BLaER1 treated with 17β-estradiol and CSF1 and Interleukin-3, amounts not matched to agents 10 nM and 100 nM (cell line): Measurements from ENCODE around the gene WWOX.
A peak's percentile ranks its signal among the peaks of the same experiment; 100 is the strongest.

Experiments used
- H3K27ac ChIP-seq, 11 experiments: shearing (Covaris generic); formaldehyde crosslinking; 2 replicates each; pipeline ENCODE4 v1.8.1; 2022
- H3K27me3 ChIP-seq, 11 experiments: shearing (Covaris generic); formaldehyde crosslinking; 2 replicates each; pipeline ENCODE4 v1.8.1; 2022
- H3K36me3 ChIP-seq, 11 experiments: shearing (Covaris generic); formaldehyde crosslinking; 2 replicates each; pipeline ENCODE4 v1.8.1; 2022
- H3K4me1 ChIP-seq, 10 experiments: shearing (Covaris generic); formaldehyde crosslinking; 2 replicates each; pipeline ENCODE4 v1.8.1; 2022
- H3K4me2 ChIP-seq, 11 experiments: shearing (Covaris generic); formaldehyde crosslinking; 2 replicates each; pipeline ENCODE4 v1.8.1; 2022
- H3K4me3 ChIP-seq, 10 experiments: shearing (Covaris generic); formaldehyde crosslinking; 2 replicates each; pipeline ENCODE4 v1.8.1; 2022
- H3K9ac ChIP-seq, 11 experiments: shearing (Covaris generic); formaldehyde crosslinking; 2 replicates each; pipeline ENCODE4 v1.8.1; 2022
- H3K9me3 ChIP-seq, 11 experiments: shearing (Covaris generic); formaldehyde crosslinking; replicated peaks in 1 of 11; 2 replicates each; pipeline ENCODE4 v1.8.1; 2022
- H4K20me1 ChIP-seq, 11 experiments: shearing (Covaris generic); formaldehyde crosslinking; 2 replicates each; pipeline ENCODE4 v1.8.1; 2022
- Cebpa-rat ChIP-seq, 11 experiments: shearing (Covaris generic); IDR thresholded peaks; 2 replicates each; pipeline ENCODE4 v1.8.1; 2022

Gene WWOX

DNA sequence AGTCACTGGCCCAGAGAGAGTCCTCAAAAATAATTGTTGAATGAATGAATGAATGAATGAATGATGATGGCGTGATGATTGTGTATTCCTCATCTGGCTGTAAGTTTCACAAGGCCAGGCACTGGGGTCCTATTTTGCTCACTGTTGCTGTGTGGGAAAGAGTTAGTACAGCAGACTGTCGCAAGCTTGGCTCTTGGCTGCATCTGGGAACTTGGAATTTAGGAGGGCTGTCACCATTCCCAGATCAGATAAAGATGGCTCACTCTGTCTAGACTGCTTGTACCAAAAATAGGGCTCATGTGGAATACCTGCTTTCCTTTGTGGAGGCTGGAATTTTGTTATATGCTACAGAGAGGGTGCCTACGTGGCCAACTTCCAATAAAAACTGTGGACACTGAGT lies 530.6 kb downstream of the WWOX start:
- Histone ChIP-seq H3K27ac (no peak overlapping the region), H4K20me1 (no peaks in the 10 kb centered on the region), H3K36me3 (peaks cover 0 to 9% (median 0%) of the 10 kb centered on the region in 11 experiments; a peak in 1 of 22 replicates), H3K4me3 (no peak overlapping the region), H3K9ac (no peak overlapping the region), H3K27me3 (no peaks in the 10 kb centered on the region), H3K9me3 (peaks cover 13 to 24% (median 20%) of the 10 kb centered on the region in 11 experiments), H3K4me1 (no peaks in the 10 kb centered on the region), H3K4me2 (no peak overlapping the region)
- no peak for TF ChIP-seq Cebpa-rat (IDR thresholded peaks at IDR 0.05)

DNA sequence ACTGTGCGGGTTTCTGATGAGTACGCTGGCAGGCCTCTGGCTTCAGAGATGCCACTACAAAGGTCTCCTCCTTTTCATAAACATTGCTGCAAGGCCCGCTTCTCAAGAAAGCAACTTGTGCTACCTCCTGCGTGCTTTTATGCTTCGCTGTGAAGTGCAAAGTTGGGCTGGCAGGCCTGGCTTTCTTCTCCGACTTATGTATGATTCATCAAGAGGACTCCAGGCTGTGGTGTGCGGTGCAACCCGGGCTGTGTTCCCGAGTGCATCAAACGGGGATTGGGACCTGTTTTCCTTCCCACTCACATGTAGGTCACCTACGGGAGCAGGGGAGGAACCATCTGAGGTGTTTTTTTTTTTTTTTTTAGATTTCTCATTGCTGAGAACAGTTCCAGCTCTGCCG lies 534.1 kb downstream of the WWOX start:
- Histone ChIP-seq H3K4me3 (no peak overlapping the region), H3K27ac (no peak overlapping the region), H4K20me1 (no peaks in the 10 kb centered on the region), H3K4me1 (no peaks in the 10 kb centered on the region), H3K9ac (no peak overlapping the region), H3K4me2 (no peak overlapping the region), H3K27me3 (no peaks in the 10 kb centered on the region), H3K36me3 (peaks cover 0 to 9% (median 0%) of the 10 kb centered on the region in 11 experiments; a peak in 1 of 22 replicates), H3K9me3 (peaks cover 13 to 24% (median 20%) of the 10 kb centered on the region in 11 experiments)
- no peak for TF ChIP-seq Cebpa-rat (IDR thresholded peaks at IDR 0.05)

DNA sequence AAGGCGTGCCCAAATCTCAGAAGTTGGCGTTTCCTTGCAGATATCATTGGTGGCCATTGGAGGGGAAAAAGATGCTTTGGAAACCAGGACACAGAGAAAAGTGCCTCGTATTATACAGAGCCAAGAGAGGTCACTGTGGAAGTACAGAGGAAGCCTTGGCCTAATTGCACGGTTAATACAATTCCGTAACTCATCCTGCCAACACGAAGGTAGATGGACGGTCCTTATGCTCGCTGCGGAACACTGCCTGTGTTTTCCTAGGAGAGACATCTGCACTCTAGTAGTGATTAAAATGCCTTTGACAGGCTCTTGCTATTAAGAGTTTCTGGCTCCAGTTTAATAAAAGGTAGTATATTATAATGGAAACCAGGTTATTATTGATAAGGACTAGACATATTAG lies 536.4 kb downstream of the WWOX start:
- Histone ChIP-seq H4K20me1 (no peaks in the 10 kb centered on the region), H3K9ac (no peak overlapping the region), H3K4me3 (no peak overlapping the region), H3K27ac (no peak overlapping the region), H3K36me3 (no peaks in the 10 kb centered on the region), H3K4me1 (peaks cover 0 to 4% (median 0%) of the 10 kb centered on the region in 10 experiments; a peak in 5 of 20 replicates), H3K9me3 (peaks cover 0 to 8% (median 4%) of the 10 kb centered on the region in 11 experiments; a peak in 13 of 22 replicates), H3K4me2 (no peak overlapping the region), H3K27me3 (no peaks in the 10 kb centered on the region)
- no peak for TF ChIP-seq Cebpa-rat (IDR thresholded peaks at IDR 0.05)

DNA sequence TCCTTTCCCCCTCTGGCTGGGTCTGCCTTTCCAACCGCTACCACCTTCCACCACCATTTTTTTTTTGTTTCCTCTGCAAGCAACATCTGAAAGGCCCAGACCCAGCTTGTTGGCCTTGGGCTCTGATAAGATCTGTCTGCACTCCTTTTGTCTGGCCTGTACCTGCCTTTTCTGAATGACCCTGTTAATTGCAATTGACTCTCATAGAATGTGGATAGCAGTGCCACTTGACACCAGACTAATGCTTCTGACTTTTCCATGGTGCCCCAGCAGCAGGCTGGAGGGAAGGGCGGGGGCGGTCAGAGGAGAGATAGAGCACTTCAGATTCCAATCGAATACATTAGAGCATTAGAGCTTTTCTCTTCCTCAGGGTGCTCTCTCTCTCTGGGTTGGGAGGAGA lies 538.9 kb downstream of the WWOX start:
- no peak overlapping the region for H3K9ac ChIP-seq

DNA sequence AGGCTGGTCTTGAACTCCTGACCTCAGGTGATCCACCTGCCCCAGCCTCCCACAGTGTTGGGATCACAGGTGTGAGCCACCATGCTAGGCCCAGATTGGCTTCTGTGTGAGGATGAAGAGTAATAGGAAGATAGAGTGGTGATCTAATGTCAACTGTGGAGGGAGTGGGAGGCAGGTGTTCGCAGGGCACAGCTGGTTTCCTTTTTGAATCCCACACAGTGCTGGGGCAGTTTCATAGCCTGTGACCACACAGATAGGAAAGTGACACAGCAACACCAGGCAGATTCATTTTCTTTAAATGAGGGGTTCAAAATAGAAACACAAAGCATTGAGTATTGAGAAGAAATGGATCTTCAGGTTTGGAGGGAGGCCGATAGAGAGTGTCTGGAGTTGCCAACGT lies 540.3 kb downstream of the WWOX start:
- Histone ChIP-seq H3K4me2 (0 out of 22 replicates have a peak overlapping the region, but pooled peaks of 1 of the 11 experiments have one; percentile 10), H3K27ac (no peak overlapping the region), H3K4me1 (peaks cover 0 to 4% (median 0%) of the 10 kb centered on the region in 10 experiments; a peak in 5 of 20 replicates), H4K20me1 (no peaks in the 10 kb centered on the region), H3K4me3 (no peak overlapping the region), H3K9ac (no peak overlapping the region), H3K9me3 (no peaks in the 10 kb centered on the region), H3K36me3 (no peaks in the 10 kb centered on the region), H3K27me3 (no peaks in the 10 kb centered on the region)
- TF ChIP-seq Cebpa-rat (IDR thresholded peaks at IDR 0.05) = no peak

More for the DNA sequence above, 538.9 kb downstream of the WWOX start:
- Histone ChIP-seq H3K9me3 (no peaks in the 10 kb centered on the region), H3K4me3 (no peak overlapping the region), H3K4me2 (no peak overlapping the region), H3K36me3 (no peaks in the 10 kb centered on the region), H3K27me3 (no peaks in the 10 kb centered on the region), H4K20me1 (no peaks in the 10 kb centered on the region), H3K4me1 (peaks cover 0 to 4% (median 0%) of the 10 kb centered on the region in 10 experiments; a peak in 5 of 20 replicates), H3K27ac (no peak overlapping the region)
- no peak for TF ChIP-seq Cebpa-rat (IDR thresholded peaks at IDR 0.05)

DNA sequence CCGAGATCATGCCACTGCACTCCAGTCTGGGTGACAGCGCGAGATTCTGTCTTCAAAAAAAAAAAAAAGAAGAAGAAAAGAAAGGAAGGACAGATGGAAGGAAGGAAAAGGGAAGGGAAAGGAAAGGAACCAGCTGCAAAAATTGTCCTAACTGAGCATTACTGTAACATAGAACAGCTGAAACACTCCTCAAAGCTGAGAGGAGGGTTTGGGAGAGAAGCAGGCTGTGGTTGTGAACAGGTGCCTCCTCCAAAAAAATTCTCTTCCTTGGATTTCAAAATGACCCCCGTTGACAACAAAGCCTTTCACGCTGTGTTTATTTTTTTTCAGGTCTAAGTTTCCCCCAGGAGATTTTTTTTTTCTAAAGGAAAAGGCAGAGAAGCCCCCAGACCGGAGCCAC lies 541.4 kb downstream of the WWOX start:
- Histone ChIP-seq H3K4me2 (no peak overlapping the region), H3K4me1 (peaks cover 0 to 4% (median 0%) of the 10 kb centered on the region in 10 experiments; a peak in 5 of 20 replicates), H3K27ac (no peak overlapping the region), H4K20me1 (no peaks in the 10 kb centered on the region), H3K4me3 (no peak overlapping the region), H3K27me3 (no peaks in the 10 kb centered on the region), H3K9me3 (no peaks in the 10 kb centered on the region), H3K36me3 (no peaks in the 10 kb centered on the region), H3K9ac (no peak overlapping the region)
- no peak for TF ChIP-seq Cebpa-rat (IDR thresholded peaks at IDR 0.05)

DNA sequence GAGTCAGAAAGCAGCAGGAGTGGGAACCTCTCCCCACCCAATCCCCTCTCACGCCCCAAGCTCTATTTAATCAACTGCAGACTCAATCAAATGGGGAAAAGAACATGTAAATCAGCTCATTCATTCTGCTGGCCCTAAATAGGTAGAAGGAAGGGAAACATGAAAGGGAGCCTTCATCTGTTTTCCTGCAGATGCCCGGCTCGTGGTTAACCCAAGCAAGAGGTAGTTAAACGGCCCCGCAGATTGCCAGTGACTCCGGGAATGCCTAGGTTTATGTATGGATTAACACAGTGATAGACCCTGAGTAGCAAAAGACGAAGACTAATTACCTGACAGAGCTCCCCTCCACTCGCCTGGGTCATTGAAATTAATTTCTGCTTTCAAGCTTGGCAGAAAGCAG lies 542.0 kb downstream of the WWOX start:
- H3K4me1 ChIP-seq = peaks cover 0 to 4% (median under 1%) of the 10 kb centered on the region in 10 experiments; a peak in 8 of 20 replicates
- H4K20me1 ChIP-seq = no peaks in the 10 kb centered on the region
- no peak overlapping the region for H3K4me2 ChIP-seq
- H3K9me3 ChIP-seq = no peaks in the 10 kb centered on the region
- H3K27me3 ChIP-seq = no peaks in the 10 kb centered on the region
- H3K36me3 ChIP-seq = no peaks in the 10 kb centered on the region
- no peak for TF ChIP-seq Cebpa-rat (IDR thresholded peaks at IDR 0.05)
- no peak overlapping the region for H3K27ac ChIP-seq
- H3K9ac ChIP-seq = no peak overlapping the region
- H3K4me3 ChIP-seq = no peak overlapping the region

DNA sequence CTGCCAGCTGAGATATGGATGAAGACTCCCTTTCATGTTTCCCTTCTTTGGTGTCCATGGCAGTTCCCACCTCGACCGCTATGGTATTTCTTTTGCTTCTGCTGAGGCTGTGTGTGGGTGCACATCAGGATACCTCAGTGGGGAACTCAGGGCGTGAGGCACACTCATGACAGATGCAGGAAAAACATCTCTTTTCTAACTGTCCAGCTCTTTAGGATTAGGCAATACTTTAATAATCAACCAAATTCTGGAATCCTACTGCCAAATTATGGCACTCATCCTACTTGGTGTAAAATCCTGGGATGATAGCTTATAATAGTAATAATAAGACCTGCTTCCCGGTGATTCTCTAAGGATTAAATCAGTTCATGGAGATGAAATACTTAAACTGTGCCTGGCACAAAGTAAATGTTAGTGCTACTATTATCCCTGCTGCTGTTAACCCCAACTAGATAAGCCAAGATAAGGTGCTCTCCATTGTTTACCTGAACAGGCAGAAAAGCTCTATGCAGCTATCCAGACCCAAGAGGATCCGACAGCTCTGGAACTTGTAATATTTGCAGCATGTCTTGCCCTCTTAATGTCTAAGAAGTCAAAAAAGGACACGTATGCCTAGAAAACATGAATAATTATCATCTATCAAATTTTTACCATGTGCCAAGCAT lies 543.3 kb downstream of the WWOX start:
- H3K9ac ChIP-seq = no peak overlapping the region
- no peaks in the 10 kb centered on the region for H4K20me1 ChIP-seq
- H3K4me3 ChIP-seq = no peak overlapping the region
- H3K27me3 ChIP-seq = no peaks in the 10 kb centered on the region
- no peak overlapping the region for H3K4me2 ChIP-seq
- no peaks in the 10 kb centered on the region for H3K9me3 ChIP-seq
- peaks cover 0 to 12% (median 2%) of the 10 kb centered on the region in 10 experiments; a peak in 8 of 20 replicates for H3K4me1 ChIP-seq
- no peaks in the 10 kb centered on the region for H3K36me3 ChIP-seq
- TF ChIP-seq Cebpa-rat (IDR thresholded peaks at IDR 0.05) = no peak
- no peak overlapping the region for H3K27ac ChIP-seq

DNA sequence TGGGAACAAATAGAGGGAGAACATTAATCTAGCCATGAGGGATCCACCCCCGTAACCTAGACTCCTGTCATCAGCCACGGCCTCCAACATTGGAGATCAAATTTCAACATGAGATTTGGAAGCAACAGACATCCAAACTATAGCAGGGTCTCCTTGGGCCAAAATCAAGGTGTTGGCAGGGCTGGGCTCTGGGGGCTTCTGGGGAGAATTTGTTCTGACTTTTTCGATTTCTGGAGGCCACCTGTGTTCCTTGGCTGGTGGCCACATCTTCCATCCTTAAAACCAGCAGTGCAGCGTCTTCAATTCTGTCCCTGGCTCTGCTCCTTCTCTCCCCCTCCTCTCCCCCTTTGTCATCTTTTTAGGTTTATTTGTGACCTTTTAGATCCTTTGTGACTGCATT lies 546.2 kb downstream of the WWOX start:
- TF ChIP-seq Cebpa-rat (IDR thresholded peaks at IDR 0.05) = no peak
- H3K9ac ChIP-seq = no peak overlapping the region
- no peak overlapping the region for H3K4me3 ChIP-seq
- no peaks in the 10 kb centered on the region for H4K20me1 ChIP-seq
- peaks cover 0 to 12% (median 0%) of the 10 kb centered on the region in 10 experiments; a peak in 3 of 20 replicates for H3K4me1 ChIP-seq
- H3K27me3 ChIP-seq = no peaks in the 10 kb centered on the region
- H3K9me3 ChIP-seq = no peaks in the 10 kb centered on the region
- H3K36me3 ChIP-seq = no peaks in the 10 kb centered on the region
- no peak overlapping the region for H3K4me2 ChIP-seq
- no peak overlapping the region for H3K27ac ChIP-seq

DNA sequence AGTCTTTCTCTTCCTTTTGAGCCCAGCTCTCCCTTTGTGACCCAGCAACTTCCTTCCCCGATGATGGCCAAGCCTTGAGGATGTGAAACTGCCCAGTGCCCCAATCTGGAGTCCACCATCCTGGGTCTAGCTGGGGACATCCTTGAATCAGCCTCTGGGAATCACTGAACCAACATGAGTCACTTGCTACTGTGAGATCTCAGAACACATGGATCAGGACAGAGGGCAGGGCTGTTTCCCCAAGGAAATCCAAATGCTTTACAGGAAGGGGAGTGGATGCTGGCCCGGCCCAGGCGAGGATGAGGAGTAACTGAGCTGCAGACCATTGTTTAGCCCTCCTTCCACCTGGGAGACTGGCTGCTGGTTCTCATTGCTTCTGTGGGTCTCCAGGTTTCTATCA lies 547.6 kb downstream of the WWOX start:
- H3K9ac ChIP-seq = no peak overlapping the region
- no peak overlapping the region for H3K27ac ChIP-seq
- no peaks in the 10 kb centered on the region for H3K9me3 ChIP-seq
- H3K4me2 ChIP-seq = peak overlapping the region in 2 of 11 experiments; percentile 25 to 44; a peak in 4 of 22 replicates
- no peaks in the 10 kb centered on the region for H4K20me1 ChIP-seq
- peaks cover 0 to 12% (median 0%) of the 10 kb centered on the region in 10 experiments; a peak in 3 of 20 replicates for H3K4me1 ChIP-seq
- H3K4me3 ChIP-seq = no peak overlapping the region
- H3K27me3 ChIP-seq = no peaks in the 10 kb centered on the region
- no peak for TF ChIP-seq Cebpa-rat (IDR thresholded peaks at IDR 0.05)
- no peaks in the 10 kb centered on the region for H3K36me3 ChIP-seq
